VCaP (cell line): Measurements from ENCODE around the gene PPIL4.
"Not testable (repeated sequence)": the region's sequence is repeated elsewhere in the genome, so short reads cannot be mapped to it uniquely, and the experiment has no call there.

Source experiments
- H3K27ac ChIP-seq: fragments of 450-650 bp; 2 replicates; pipeline ENCODE4 v1.5.1; 2017
- TF ChIP-seq, protein P1 (sequence below): fragments of 450-650 bp; conservative IDR thresholded peaks from 2 replicates; pipeline ENCODE4 v1.5.1; 2017; ENCODE audit warnings: mild to moderate bottlenecking, moderate library complexity

The PPIL4 gene

DNA sequence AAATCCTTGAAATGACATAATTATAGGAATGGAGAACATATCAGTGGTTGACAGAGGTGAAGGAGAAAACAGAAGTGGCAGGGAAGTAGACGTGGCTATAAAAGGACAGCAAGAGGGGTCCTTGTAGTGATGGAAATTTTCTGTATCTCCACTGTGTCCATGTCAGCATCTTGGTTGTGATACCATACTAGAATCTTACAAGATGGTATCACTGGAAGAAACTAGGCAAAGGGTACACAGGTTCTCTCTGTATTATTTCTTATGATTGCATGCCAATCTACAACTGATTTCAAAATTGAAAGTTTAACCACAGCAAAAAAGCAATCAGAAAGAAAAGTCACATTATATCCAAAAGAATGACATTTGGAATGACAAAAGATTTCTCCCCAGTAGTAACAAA is 44.6 kb downstream of the PPIL4 start:
- H3K27ac ChIP-seq = no peak overlapping the region
- TF ChIP-seq, protein P1, sequence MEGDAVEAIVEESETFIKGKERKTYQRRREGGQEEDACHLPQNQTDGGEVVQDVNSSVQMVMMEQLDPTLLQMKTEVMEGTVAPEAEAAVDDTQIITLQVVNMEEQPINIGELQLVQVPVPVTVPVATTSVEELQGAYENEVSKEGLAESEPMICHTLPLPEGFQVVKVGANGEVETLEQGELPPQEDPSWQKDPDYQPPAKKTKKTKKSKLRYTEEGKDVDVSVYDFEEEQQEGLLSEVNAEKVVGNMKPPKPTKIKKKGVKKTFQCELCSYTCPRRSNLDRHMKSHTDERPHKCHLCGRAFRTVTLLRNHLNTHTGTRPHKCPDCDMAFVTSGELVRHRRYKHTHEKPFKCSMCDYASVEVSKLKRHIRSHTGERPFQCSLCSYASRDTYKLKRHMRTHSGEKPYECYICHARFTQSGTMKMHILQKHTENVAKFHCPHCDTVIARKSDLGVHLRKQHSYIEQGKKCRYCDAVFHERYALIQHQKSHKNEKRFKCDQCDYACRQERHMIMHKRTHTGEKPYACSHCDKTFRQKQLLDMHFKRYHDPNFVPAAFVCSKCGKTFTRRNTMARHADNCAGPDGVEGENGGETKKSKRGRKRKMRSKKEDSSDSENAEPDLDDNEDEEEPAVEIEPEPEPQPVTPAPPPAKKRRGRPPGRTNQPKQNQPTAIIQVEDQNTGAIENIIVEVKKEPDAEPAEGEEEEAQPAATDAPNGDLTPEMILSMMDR = no peak

DNA sequence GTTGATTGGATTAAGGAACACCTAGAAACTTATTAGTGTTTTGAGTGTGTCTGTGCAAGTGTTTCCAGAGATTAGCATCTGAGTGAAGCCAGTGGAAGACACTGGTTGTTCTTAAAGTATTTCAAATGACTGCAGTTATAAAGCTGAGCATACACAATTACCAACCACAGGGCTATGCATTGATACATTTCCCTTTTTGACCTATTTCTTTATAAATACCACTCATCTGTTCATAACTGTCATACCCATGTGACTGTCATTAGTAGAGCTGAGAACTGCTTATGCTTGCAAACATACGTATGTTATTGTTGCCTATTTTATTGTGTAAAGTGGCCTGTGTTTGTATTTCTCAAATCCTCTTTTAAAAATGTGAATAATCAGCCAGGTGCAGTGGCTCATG is 45.7 kb downstream of the PPIL4 start:
- TF ChIP-seq, protein P1 = no peak
- no peak overlapping the region for H3K27ac ChIP-seq

DNA sequence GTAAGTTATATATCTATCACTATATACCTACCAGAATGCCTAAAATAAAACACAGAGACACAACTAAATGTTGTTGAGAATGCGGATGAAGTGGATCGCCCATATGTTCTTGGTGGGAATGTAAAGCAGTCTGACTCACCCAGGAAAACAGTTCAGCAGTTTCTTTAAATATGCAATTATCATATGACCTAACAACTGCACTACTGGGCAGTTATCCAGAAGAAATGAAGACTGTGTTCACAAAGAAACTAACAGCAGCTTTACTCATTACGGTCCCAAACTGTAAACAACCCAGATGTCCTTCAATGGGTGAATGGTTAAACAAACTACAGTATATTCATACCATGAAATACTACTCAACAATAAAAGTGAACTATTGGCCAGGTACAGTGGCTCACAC is 46.8 kb downstream of the PPIL4 start:
- H3K27ac ChIP-seq = no peak overlapping the region

DNA sequence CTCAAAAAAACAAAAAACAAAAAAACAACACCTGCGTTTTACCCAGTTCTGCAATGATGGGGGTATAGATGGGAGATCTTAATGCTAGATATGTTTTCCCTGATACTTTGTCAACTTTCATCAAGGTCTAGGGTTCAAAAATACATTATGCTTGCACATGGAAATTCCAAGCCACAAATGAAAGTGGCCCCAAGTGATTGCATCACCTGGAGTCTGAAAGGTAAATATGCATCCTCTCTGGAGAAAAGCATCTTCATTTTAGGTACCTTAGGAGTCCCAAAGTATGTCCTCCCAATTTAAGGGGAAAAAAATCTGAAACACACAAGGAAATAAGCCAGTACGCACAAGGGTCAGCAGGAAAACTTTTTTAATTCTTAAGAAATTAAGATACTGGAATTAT is 48.5 kb downstream of the PPIL4 start:
- TF ChIP-seq, protein P1 = no peak
- no peak overlapping the region for H3K27ac ChIP-seq

More for the DNA sequence above, 46.8 kb downstream of the PPIL4 start:
- TF ChIP-seq, protein P1 = no peak

DNA sequence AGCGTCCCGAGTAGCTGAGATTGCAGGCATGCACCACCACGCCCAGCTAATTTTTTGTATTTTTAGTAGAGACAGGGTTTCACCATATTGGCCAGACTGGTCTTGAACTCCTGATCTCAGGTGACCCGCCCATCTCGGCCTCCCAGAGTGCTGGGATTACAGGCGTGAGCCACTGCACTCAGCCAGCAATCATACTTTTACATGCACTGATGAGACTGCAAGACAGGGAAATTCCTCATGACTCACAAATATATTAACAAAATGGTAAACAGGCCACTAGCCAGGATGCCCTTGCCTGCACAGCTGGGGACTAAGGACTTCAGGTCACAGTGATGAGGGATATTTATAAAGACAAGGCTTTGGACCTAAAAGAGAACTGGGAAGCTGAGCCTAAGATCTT is 49.2 kb downstream of the PPIL4 start:
- not testable (repeated sequence) for H3K27ac ChIP-seq

DNA sequence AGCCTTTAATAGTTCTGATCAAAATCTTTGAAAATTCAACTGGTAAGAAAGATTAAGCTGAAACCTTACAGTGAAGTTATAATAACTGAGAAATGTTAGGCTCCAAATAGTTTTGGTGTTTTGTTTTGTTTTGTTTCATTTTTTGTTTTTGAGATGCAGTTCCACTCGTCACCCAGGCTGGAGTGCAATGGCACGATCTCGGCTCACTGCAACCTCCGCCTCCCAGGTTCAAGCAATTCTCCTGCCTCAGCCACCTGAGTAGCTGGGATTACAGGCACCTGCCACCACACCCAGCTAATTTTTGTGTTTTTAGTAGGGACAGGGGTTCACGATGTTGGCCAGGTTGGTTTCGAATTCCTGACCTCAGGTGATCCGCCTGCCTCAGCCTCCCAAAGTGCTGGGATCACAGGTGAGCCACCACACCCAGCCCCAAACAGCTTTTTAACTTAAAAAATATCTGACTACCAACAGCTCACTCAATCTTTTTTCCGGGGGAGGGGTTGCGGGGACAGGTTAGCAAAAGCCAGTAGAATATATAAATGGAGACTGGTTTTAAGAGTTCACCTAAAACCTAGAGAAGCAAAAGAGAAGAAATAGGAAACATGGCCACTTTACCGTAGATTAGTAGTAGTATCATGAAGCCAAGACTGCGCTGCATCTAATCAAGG is 50.4 kb downstream of the PPIL4 start:
- not testable (repeated sequence) for H3K27ac ChIP-seq

DNA sequence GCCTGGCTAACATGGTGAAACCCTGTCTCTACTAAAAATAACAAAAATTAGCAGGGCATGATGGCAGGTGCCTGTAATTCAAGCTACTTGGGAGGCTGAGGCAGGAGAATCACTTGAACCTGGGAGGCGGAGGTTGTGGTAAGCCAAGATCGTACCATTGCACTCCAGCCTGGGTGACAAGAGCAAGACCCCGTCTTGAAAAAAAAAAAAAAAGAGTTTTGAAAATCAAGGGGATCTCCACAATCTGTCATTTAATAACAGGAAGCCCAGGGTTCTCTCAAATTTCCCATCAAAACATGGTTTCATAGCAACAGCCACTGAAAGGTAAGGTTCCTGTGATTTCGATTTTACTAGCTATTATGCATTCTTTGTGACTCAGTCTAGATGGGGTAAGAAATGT is 51.0 kb downstream of the PPIL4 start:
- not testable (repeated sequence) for H3K27ac ChIP-seq

DNA sequence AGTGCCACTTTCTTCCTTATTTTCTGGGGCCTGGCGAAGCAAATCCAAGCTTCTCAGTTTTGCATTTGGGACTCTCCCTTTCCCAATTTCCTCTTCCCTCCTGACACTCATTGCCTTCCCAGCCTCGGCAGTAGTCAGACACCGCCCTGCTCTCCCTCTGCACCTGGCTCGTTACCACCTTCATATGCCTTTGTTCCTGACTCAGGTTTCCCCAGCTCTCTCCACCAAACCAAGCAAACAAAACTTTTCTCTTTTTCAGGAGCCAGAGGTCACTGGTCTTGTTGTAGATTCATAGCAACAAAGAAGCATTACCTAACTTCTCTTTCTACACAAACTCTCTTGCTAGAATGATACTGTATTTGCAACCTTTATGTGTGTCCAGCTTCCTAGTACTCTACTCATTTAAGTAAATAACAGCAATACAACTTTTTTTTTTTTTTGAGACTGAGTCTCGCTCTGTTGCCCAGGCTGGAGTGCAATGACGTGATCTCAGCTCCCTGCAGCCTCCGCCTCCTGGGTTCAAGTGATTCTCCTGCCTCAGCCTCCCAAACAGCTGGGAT is 52.0 kb downstream of the PPIL4 start:
- TF ChIP-seq, protein P1 = no peak
- H3K27ac ChIP-seq = no peak overlapping the region

DNA sequence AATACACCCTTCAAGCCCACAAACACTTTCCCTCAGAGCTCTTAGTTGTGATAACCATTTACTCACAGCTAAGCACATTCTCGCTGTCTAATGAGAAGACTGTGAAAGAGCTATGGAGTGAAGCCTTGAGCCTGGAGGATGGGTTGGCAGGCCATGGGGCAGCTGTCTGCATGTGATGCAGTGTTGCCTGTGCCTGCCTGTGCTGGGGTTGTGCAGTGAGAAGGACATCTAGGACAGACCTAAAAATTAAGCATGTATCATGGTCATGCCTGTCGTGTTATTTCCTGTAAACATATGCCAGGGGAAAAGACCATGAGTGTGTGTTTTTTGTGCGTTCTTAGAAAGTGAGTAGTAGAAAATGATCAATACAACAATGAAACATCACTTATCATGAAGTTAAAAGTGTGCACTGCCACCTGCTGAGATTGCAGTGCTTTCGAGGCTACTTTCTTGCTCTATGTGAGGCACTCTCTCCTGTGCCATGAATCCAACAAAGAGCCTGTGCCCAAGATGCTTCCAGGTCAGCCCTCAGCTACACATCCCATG is 53.0 kb downstream of the PPIL4 start:
- no peak overlapping the region for H3K27ac ChIP-seq
- TF ChIP-seq, protein P1 = no peak
